HG02884 (cell line): ENCODE measurements around the gene KIFC1.

Experiments used
- ATAC-seq: cut with Tn5 transposase; IDR thresholded peaks from one replicate; pipeline ENCODE4 v1.9.1; 2021; ENCODE audit warnings: mild to moderate bottlenecking, moderate library complexity; ENCODE audit not compliant: unreplicated experiment

KIFC1 gene

DNA sequence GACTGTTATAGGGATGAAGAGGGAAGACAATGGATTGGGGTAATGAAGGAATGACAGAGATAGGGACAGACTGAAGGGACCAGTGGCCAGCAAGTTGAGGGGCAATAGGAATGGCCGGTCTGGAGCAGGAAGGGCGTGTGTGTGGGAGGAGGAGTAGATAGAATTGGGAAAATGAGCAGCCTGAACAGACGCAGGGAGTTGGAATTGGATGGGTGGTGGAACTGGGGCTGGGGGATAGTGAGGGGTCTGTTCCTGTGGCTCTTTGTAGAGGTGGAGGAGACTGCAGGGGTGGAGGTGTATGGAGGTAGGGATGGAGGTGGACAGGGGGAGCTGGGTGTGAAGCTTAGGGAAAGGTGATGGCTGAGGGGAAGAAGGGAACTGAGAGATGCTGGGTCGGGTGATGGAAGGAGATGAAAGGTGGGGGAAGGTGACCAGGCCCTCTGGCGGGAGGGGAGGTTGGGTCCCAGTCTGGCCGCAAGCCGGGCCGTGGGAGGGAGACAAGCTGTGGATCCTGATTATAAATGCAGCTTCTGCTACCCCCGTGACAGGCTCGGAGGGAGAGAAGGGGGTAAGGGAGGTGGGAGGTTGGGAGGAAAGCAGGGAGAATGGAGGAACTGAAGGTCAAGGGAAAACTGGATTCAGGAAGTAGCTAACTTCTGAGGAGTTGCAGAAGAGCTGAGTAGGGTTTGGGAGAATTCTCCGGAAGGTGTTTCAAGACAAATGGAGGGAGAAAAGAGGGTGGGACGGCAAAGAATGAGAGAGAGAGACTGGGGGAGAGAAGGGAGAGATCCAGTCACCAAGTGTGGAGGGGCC lies 33.4 kb downstream of the KIFC1 start:
- ATAC-seq = no peak

DNA sequence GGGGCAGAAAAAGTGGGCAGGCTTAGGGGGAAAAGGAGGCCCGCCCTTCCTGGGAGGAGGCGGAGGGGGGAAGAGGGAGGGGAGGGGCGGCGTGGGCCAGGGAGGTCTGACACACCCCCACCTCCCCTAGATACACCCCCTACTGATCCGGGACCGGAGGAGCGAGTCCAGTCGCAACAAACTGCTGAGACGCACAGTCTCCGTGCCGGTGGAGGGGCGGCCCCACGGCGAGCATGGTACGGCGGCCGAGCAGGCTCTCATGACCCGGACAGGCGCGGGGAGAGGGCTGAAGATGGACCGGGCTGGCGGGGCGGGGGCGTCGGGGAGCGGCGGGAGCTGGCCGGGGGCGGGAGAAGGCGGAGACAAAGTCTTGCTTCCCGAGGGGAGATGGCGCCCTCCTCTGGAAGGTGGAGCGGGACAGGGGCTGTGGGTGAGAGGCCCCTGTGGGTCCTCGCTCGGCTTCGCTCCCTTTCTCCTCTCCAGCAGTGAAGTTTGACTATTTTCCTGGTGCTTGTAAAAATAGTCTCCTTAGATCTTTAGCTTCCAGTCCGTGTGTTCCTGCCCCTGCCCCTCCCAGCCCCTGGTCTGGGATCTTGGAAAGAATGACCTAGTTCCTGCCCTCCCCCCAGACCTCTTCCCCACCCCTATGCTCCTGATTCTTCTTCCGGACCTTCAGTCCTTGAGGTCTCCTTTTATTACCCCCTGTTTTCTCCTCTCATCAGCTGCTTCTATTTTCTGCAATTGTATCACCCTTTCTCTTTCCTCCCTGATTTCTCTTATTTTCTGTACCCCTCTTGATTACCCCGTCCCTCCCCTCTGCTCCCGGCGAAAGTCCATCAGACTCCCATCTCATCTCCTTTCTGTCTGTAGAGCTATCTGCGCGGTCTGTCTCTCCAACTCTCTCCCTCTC lies 34.3 kb downstream of the KIFC1 start:
- no peak for ATAC-seq

DNA sequence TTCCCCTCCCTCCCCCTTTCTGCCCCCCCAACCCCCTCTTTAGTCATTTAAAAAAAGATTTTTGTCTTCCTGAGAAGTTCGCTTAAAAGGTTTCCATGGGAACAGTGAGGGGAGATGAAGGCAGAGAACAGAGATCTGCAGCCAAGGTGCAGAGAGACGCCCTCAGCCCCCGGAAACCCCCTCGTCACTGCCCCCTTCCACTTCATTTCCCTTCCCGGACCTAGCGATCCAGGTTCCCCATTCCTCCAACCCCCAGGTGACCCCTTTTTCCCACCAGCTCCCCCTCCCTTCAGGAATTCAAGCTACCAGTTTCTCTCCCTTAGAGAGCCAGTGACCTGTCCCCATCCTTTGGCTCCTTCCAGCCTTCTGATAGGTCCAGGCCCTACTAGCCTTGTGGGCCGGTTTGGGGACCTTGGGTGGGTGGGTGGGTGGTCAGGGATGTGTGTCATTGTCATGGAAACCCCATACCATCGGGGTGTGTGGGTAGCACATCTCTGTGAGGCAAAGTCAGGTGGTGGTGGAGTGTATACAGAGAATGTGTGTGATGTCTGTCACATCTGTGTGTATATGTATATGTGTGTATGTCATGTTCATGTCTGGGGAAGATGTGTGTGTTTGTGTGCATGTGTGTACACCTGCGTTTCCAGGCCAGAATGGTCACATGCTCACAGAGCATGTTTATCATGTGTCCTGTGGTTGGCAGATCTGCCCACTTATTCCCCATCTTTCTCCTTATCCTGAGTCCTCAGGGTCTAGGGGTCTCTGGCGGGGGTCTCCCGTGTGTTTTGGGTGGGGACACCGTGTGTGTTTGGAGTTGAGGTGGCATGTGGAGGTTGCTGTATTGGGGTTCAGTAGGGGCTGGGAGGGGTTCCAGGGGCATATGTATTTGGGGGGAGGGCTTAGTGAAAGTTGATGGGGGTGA lies 35.2 kb downstream of the KIFC1 start:
- no peak for ATAC-seq

DNA sequence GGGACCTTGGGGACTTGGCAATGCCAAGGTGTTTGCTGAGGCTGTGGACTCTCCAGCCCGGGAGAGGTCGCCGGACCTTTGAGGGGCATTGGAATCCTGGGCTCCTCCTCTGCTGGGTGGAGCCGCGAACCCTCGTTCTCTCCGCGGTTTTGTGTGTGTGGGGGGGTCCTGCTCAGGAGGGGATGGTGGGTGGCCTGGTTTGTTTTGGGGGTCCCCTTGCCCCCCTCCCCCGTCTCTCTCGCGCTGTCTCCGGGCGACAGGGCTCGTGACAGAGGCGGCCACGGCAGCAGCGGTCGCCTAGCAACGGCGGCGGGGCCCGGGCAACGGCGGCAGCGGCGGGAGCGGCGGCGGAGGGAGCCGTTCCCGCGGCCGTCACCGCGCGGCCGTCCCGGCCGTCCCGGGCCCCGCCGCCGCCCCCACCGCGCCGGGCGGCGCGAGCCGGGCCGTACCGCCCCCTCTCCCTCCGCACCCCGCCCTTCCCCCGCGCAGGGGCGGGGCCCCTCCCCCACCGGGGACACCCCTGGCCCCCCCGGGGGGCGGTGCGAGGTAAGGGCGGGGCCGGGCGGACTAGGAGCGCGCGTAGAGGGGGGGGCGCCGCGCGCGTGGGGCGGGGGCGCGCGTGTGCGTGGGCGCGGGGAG lies 36.1 kb downstream of the KIFC1 start:
- ATAC-seq = no peak

DNA sequence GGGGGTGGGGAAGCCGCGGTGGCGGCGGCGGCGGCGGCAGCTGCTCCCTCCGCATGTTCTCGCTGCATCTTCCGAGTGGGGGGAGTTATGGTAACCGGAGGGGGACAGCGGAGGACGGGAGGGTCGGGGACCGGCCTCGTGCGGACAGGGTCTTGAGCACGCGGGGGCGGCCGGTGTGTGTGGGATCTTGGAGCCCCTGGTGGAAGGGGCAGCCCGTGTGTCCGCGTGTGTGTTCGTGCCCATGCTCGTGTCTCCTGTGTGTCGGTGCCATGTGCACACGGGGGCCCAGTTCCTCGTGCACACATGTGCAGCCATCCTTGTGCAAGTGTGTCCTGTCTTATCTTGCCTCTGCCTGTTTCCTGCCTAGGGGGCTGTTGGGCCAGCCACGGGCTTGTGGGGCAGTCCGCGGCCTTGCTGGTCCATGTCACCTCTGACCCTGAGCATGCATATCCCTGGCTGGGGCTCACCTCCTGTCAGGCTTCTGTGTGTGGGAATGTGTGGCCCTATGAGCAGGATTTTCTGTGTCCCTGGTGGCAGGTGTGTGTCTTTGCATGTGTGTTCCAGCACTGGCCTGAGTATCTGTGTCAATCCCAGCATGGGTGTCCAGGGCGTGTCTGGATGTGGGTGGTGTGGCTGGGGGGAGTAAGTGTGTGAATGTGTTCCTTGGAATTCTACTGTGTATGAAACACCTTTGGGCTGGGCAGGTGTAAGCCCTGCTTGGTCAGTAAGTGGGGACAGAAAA lies 36.8 kb downstream of the KIFC1 start:
- no peak for ATAC-seq

DNA sequence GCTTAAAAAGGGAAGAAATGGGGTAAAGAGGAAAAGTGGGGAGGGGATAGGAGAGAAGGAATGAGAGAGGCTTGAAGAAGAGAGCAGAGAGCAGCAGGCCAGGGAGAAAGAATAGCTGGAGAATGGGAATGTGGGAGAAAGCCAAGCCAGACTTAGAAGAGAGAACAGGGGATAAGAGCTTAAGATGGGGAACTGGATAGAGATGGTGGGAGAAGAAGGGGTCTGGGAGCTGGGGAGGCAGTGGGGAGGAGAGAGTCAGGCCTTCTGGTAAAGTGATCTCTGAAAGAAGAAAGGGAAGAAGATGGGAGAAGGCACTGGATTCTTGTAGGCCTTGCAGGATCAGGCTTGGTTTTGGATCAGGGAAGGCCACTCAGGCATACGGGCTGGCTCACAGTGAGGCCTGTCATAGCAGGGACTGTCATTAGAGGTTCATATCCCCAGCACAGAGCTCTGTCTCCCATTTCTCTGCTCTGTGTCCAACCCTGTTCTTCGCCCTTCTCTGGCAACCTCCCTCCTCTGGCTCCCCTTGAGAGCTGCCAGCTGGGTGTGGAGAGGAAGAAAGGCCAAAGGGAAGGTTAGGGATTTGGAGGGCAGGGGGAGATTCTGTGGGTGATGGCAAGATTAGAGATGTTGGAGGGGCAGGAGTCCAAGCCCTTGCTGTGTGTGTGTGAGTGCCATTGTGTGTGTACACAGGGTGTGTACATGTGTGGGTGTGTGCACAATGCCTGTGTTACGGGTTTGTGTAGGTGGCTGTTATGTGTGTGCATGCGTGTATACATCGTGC lies 37.5 kb downstream of the KIFC1 start:
- ATAC-seq = no peak

DNA sequence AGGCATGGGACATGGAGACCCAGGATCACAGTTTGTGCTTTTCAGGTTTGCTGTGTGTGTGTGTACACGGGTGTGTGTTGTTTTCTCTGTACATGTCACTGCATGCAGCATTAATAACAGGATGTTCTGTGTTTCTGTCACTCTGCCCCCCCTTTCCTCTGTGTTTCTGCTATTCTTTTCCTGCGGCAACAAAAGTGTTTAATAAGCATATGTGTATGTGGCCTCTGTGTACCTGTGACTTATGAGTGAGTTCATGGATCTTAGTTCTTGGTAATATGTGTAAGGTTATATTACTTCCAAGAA lies 38.1 kb downstream of the KIFC1 start:
- ATAC-seq = no peak

DNA sequence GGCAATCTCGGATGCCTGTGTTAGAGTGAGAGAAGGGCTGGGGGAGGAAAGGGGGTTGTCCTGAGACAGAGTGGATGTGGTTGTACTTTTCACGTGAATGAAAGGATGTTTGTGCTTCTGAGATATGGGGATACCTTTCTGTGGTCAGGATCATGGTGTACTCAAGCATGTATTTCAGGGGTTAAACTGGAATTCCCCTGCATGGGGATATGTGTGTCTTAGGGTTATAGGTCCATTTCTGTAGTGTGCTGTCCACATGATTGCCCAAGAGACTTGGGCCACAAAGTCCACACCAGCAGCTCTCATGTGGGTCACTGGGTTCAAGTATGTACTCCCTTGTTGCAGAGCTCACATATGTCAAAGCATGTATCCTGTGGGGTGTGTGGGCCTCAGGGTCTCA lies 38.7 kb downstream of the KIFC1 start:
- ATAC-seq = no peak

DNA sequence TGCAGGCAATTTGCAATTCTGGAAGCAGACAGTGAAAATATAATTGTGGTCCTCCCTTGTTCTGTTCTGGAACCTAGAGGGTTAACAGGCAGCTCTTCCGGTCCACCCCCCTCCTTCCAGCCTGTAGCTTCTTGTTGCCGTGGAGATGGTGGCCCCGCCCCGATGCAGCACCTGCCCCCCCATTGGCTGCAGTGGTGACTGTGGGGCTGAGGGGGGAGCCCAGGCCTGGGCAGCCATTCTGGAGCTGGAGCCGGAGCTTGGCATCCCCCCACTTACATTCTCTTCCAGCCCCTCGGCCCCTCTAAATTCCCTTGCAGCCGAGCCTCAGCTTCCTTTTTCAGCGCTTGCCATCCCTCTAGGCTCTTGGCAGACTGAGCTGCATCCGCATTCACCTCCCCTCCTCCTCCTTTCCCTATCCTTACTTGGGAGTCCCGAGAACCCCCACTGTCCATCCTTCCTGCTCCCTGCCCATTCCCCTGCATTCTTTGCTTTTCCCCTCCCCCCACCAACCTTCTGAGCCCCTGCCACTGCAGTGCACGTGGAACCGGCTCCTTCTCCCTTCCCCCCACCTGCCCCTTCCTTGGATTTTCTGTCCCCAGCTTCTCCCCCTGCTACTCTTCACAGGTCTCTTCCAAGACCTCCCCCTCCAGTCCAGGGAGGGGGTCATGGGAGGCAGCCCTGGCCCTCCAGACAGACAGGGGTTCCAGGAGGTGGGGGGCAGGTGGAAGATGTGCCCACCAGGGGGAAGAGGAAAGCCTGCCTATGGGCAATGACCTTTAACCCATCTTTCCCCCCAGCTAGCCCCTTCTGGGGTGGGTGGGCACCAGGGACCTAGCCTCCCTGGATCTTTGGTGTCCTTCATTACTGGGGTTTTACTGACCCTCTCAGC lies 39.6 kb downstream of the KIFC1 start:
- no peak for ATAC-seq

DNA sequence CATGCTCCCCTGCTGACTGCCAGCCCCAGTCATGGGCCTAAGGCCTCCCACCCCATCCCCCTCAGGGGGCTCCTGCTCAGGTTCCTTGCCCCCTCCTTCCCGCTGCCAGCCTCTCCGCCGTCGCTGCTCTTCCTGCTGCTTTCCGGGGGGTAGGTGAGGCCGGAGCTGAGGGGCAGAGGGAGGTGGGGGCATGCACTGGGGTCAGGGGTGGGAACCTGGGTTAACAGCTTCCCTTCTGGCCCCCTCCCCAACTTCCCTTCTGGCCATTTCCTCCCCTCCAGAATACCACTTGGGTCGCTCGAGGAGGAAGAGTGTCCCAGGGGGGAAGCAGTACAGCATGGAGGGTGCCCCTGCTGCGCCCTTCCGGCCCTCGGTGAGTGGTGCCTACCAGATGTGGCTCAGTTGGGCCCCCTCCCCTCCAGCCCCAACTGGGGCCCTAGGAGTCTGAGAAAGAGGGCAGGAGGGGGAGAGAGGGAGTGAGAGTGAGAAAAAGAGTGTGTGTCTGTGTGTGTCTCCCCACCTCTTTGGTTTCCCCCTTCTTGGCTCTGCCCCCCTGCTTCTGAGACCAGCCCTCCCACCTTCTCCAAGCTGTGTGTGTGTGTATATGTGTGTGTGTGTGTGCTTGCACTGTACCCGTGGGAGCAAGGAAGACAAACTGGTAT lies 40.4 kb downstream of the KIFC1 start:
- no peak for ATAC-seq

DNA sequence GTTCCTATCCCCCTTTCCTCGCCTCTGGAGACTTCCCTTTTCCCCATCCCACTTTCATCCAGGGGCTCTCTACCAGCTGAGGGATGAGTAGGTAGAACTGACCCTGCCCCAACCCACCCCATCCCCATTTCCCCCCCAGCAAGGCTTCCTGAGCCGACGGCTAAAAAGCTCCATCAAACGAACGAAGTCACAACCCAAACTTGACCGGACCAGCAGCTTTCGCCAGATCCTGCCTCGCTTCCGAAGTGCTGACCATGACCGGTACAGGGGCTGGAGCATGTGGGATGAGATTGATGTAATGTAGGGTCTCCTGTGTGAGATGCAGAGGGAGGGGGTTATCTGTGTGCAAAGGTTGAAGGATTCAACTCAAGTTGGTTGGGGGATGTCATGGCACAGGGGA lies 40.9 kb downstream of the KIFC1 start:
- ATAC-seq = no peak

DNA sequence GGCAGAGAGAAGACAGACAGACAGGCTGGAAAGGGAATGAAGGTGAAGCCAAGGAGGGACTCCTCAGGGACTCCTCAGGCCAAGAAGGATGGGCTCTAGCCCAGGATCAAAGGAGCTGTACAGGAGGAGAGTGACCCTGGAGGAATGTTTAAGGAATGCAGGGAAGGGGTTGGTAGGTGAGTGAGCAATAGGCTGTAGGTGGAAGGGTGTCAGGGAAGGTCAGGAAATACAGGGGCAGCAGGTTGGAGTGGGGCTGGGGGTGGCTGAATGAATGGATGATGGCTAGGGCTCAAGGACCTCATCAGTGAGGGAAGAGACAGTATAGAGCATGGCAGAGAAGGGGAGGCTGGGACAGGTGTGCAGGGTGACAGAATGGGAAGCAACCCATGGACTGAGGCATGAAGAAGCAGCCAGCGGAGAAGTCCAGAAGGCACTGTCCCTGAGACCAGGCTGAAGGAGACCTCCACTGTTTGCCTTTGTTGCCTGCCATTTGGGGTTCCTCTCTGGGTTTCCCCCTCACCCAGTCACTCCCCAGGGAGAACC lies 41.4 kb downstream of the KIFC1 start:
- no peak for ATAC-seq

DNA sequence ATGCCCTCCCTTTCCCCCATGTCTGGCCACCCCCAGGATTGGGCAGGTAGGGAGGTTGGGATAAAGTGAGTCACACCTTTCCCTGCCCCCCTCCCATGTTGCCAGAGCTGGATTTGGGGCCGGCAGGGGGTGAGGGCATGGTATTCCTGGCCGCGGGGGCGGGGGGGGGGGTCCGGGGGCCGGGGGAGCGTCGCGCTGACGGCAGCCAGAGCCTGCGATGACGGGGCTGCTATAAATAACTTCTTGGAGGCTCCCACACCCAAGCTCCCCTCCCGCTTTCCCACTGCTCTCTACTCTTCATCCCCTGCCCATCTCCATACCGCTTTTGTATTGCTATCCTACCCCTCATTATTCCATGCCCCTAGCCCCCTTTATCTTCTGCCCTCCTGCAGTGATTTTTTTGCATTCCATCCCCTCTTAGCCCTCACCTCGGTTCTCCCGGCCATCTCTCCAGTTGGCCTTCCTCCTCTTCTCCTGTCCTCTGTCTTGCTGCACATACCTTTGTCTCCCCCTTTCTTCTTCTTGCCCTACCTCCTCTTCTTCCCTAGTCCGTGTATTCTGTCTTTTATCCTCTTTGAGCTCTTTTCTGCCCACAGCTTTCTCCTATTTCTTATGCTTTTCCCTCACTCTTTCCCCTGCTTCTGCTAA lies 42.0 kb downstream of the KIFC1 start:
- ATAC-seq = no peak

DNA sequence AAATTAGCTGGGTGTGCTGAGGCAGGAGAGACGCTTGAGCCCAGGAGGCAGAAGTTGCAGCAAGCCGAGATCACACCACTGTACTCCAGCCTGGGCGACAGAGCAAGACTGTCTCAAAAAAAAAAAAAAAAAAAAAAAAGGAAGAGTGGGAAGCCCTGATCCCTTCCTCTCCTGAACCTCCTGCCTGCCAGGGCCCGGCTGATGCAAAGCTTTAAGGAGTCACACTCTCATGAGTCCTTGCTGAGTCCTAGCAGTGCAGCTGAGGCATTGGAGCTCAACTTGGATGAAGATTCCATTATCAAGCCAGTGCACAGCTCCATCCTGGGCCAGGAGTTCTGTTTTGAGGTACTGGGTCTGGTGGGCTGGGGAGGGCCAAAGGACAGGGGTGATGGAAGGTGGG lies 43.3 kb downstream of the KIFC1 start:
- ATAC-seq = no peak

DNA sequence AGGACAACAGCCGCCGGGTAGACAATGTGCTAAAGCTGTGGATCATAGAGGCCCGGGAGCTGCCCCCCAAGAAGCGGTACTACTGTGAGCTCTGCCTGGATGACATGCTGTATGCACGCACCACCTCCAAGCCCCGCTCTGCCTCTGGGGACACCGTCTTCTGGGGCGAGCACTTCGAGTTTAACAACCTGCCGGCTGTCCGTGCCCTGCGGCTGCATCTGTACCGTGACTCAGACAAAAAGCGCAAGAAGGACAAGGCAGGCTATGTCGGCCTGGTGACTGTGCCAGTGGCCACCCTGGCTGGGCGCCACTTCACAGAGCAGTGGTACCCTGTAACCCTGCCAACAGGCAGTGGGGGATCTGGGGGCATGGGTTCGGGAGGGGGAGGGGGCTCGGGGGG lies 46.0 kb downstream of the KIFC1 start:
- no peak for ATAC-seq

DNA sequence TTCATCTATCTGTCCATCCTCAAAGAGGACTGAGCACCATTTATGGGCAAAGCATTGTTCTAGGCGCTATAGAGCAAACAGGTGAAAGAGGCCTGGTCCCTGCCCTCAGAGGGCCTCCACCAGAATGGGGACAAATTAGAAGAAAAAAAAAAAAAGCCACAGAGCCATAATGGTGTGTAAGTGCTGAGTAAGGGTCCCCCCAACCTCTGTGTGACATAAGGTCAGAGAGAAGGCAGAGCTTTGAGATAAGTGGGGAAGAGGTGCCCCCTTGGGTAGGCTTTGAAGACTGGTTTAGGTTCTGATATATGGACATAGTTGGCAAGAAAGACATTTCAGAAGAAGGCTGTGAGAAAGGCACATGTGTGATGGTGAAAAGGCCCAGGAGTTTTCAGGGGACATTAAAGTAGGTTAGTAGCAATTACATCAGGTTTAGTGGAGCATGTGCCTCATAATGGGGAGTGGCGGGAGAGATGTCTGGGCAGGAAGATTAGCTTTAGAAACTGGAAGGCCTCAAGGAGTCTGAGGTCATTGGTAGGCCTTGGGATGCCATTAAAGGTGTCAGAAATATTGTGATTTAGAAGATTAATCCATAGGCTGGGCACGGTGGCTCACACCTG lies 47.5 kb downstream of the KIFC1 start:
- no peak for ATAC-seq
